H9 (cell line): Measurements from ENCODE around the gene PAQR5. TPM values are rescaled to one million over a fixed set of nuclear protein-coding genes. Genes with fewer than 3 reads are reported as not detected.
A peak's percentile ranks its signal among the peaks of the same experiment; 100 is the strongest.

Source experiments
- DNase-seq: peaks from one replicate; pipeline ENCODE4 v3.0.0-alpha.2; 2017
- H2AFZ ChIP-seq: one replicate; pipeline ENCODE4 v1.6.1; 2013; ENCODE audit warnings: mild to moderate bottlenecking, low read length, control low read depth, moderate library complexity
- H2AK5ac ChIP-seq: 2 replicates; pipeline ENCODE4 v1.6.1; 2013; ENCODE audit warnings: low read length, control low read depth, mixed read lengths; ENCODE audit not compliant: insufficient read length
- H2BK120ac ChIP-seq: one replicate; pipeline ENCODE4 v1.6.1; 2013; ENCODE audit warnings: low read depth, mild to moderate bottlenecking, low read length, control low read depth, inconsistent platforms; ENCODE audit not compliant: poor library complexity, severe bottlenecking
- H2BK12ac ChIP-seq: 2 replicates; pipeline ENCODE4 v1.6.1; 2013; ENCODE audit warnings: low read length, control low read depth, mixed read lengths, low read depth; ENCODE audit not compliant: insufficient read length
- H2BK15ac ChIP-seq: 2 replicates; pipeline ENCODE4 v1.6.1; 2013; ENCODE audit warnings: low read depth, low read length, control low read depth
- H2BK20ac ChIP-seq: one replicate; pipeline ENCODE4 v1.6.1; 2013; ENCODE audit warnings: low read depth, mild to moderate bottlenecking, low read length, control low read depth, inconsistent platforms; ENCODE audit not compliant: poor library complexity, severe bottlenecking
- H2BK5ac ChIP-seq: 2 replicates; pipeline ENCODE4 v1.6.1; 2013; ENCODE audit warnings: low read length, control low read depth, mixed read lengths; ENCODE audit not compliant: insufficient read length
- H3K14ac ChIP-seq: 2 replicates; pipeline ENCODE4 v1.6.1; 2013; ENCODE audit warnings: low read length, control low read depth; ENCODE audit not compliant: insufficient read depth
- H3K18ac ChIP-seq: 2 replicates; pipeline ENCODE4 v1.6.1; 2013; ENCODE audit warnings: low read depth, mild to moderate bottlenecking, mixed read lengths, low read length, control low read depth; ENCODE audit not compliant: insufficient read length
- H3K23ac ChIP-seq: 2 replicates; pipeline ENCODE4 v1.6.1; 2013; ENCODE audit warnings: low read length, control low read depth, mixed read lengths, low read depth; ENCODE audit not compliant: insufficient read length
- H3K23me2 ChIP-seq: 2 replicates; pipeline ENCODE4 v1.6.1; 2013; ENCODE audit warnings: low read depth, mild to moderate bottlenecking, mixed read lengths, low read length, control low read depth; ENCODE audit not compliant: insufficient read length, poor library complexity, severe bottlenecking
- H3K27ac ChIP-seq: 2 replicates; pipeline ENCODE4 v1.5.1; 2013; ENCODE audit warnings: low read length, control low read depth, mixed read lengths, low read depth; ENCODE audit not compliant: insufficient read length
- H3K27me3 ChIP-seq: 2 replicates; pipeline ENCODE4 v1.6.1; 2013; ENCODE audit warnings: low read length, control low read depth, inconsistent platforms; ENCODE audit not compliant: insufficient read depth
- H3K4ac ChIP-seq: 2 replicates; pipeline ENCODE4 v1.6.1; 2013; ENCODE audit warnings: low read depth, mild to moderate bottlenecking, control low read depth, inconsistent platforms, low read length, moderate library complexity
- H3K4me1 ChIP-seq: 2 replicates; pipeline ENCODE4 v1.6.1; 2013; ENCODE audit warnings: low read length, control low read depth, inconsistent platforms; ENCODE audit not compliant: insufficient read depth
- H3K4me2 ChIP-seq: 2 replicates; pipeline ENCODE4 v1.6.1; 2013; ENCODE audit warnings: low read length, control low read depth, mixed read lengths; ENCODE audit not compliant: insufficient read length, insufficient read depth
- H3K56ac ChIP-seq: 2 replicates; pipeline ENCODE4 v1.6.1; 2013; ENCODE audit warnings: low read depth, mild to moderate bottlenecking, mixed read lengths, low read length, control low read depth; ENCODE audit not compliant: insufficient read length
- H3K79me1 ChIP-seq: 2 replicates; pipeline ENCODE4 v1.6.1; 2013; ENCODE audit warnings: low read depth, mild to moderate bottlenecking, moderate library complexity, low read length, control low read depth, inconsistent platforms; ENCODE audit not compliant: insufficient read depth, poor library complexity, severe bottlenecking
- H3K79me2 ChIP-seq: 2 replicates; pipeline ENCODE4 v1.6.1; 2013; ENCODE audit warnings: low read length, control low read depth, inconsistent platforms; ENCODE audit not compliant: insufficient read depth
- H3K9ac ChIP-seq: 2 replicates; pipeline ENCODE4 v1.6.1; 2013; ENCODE audit warnings: low read length, control low read depth, mixed read lengths; ENCODE audit not compliant: insufficient read length; ENCODE audit errors: extremely low read depth
- H3K9me3 ChIP-seq: one replicate; pipeline ENCODE4 v1.6.1; 2013; ENCODE audit warnings: low read depth, low read length, inconsistent platforms; ENCODE audit not compliant: control insufficient read depth
- H3T11ph ChIP-seq: one replicate; pipeline ENCODE4 v1.6.1; 2013; ENCODE audit warnings: mild to moderate bottlenecking, low read length, control low read depth, inconsistent platforms
- H4K20me1 ChIP-seq: one replicate; pipeline ENCODE4 v1.6.1; 2013; ENCODE audit not compliant: control insufficient read depth, insufficient read length, insufficient read depth
- H4K5ac ChIP-seq: 2 replicates; pipeline ENCODE4 v1.6.1; 2013; ENCODE audit warnings: low read depth, mild to moderate bottlenecking, mixed read lengths, low read length, control low read depth; ENCODE audit not compliant: insufficient read length
- H4K8ac ChIP-seq: replicated peaks from 2 replicates; pipeline ENCODE4 v1.6.1; 2013; ENCODE audit warnings: low read length, control low read depth, mixed read lengths, low read depth; ENCODE audit not compliant: insufficient read length
- H4K91ac ChIP-seq: 2 replicates; pipeline ENCODE4 v1.6.1; 2013; ENCODE audit warnings: low read depth, mild to moderate bottlenecking, moderate library complexity, mixed read lengths, low read length, control low read depth; ENCODE audit not compliant: insufficient read length
- H3K27ac Mint-ChIP-seq, 3 experiments: 2 replicates in 2 of 3; 3 replicates in 1 of 3; pipeline ENCODE4 v1.8.0; 2020 to 2021; ENCODE audit warnings: mixed read lengths in 3 of 3, mild to moderate bottlenecking in 1 of 3, moderate library complexity in 1 of 3
- H3K27me3 Mint-ChIP-seq: 2 replicates; pipeline ENCODE4 v1.8.0; 2021; ENCODE audit warnings: low read depth, mild to moderate bottlenecking, moderate library complexity, mixed read lengths
- H3K36me3 Mint-ChIP-seq, 3 experiments: 2 replicates in 2 of 3; 3 replicates in 1 of 3; pipeline ENCODE4 v1.8.0; 2020 to 2021; ENCODE audit warnings: low read depth in 3 of 3, mixed read lengths in 3 of 3; ENCODE audit not compliant: insufficient read depth in 1 of 3
- H3K4me1 Mint-ChIP-seq, 2 experiments: 2 replicates each; pipeline ENCODE4 v1.8.0; 2020; ENCODE audit warnings: mixed read lengths in 2 of 2
- H3K4me3 Mint-ChIP-seq, 2 experiments: 2 replicates in 1 of 2; 3 replicates in 1 of 2; pipeline ENCODE4 v1.8.0; 2020 to 2021; ENCODE audit warnings: mild to moderate bottlenecking in 2 of 2, mixed read lengths in 2 of 2, moderate library complexity in 1 of 2
- H3K9me3 Mint-ChIP-seq, 2 experiments: 2 replicates in 1 of 2; 3 replicates in 1 of 2; pipeline ENCODE4 v1.8.0; 2020; ENCODE audit warnings: mild to moderate bottlenecking in 2 of 2, mixed read lengths in 2 of 2, moderate library complexity in 1 of 2
- CTCF ChIP-seq: fragments of 200-600 bp; sonication (generic); conservative IDR thresholded peaks from 3 replicates; pipeline ENCODE4 v1.8.0; 2021; ENCODE audit warnings: antibody characterized with exemption, mild to moderate bottlenecking
- WGBS: extraction: QIAGEN DNeasy Blood & Tissue Kit; methylation state at CpG from one replicate; pipeline ENCODE4 v1.1.7; 2013; ENCODE audit warnings: missing lambda C conversion rate, low lambda C conversion rate, mixed read lengths; ENCODE audit not compliant: insufficient read length; ENCODE audit errors: extremely low coverage; 5-methylcytosine and 5-hydroxymethylcytosine counted together
- total RNA-seq: library from RNA; stranded (reverse); gene quantifications from 2 replicates; pipeline ENCODE4 v1.2.1, GENCODE V29; 2021

PAQR5 gene
- total RNA-seq, 1 experiment from 2014 or later, result 1.6 TPM

- Histone ChIP-seq H4K91ac (no peak overlapping the region), H3K79me2 (no peaks in the 10 kb centered on the region), H3K79me1 (no peaks in the 10 kb centered on the region), H3K4me1 (peaks cover 17% of the 10 kb centered on the region; the same call in 1 of the 2 replicates), H3T11ph (no peak overlapping the region), H2AFZ (no peak overlapping the region), H3K27ac (no peak overlapping the region), H2BK120ac (no peak overlapping the region), H3K56ac (no peak overlapping the region), H3K27me3 (no peaks in the 10 kb centered on the region), H4K8ac (no peak overlapping the region), H3K23me2 (no peaks in the 10 kb centered on the region), H2BK20ac (no peak overlapping the region), H3K18ac (no peak overlapping the region), H3K23ac (no peak overlapping the region), H2AK5ac (no peak overlapping the region), H3K9me3 (no peaks in the 10 kb centered on the region), H4K5ac (no peak overlapping the region), H3K4ac (no peak overlapping the region), H4K20me1 (no peaks in the 10 kb centered on the region), H3K14ac (no peak overlapping the region), H3K4me2 (no peak overlapping the region), H2BK12ac (no peak overlapping the region), H3K9ac (no peak overlapping the region), H2BK15ac (no peak overlapping the region), H2BK5ac (no peak overlapping the region)
- Mint-ChIP-seq H3K9me3 (no peaks in the 10 kb centered on the region), H3K27me3 (no peaks in the 10 kb centered on the region), H3K4me3 (peak overlapping the region in 1 of 2 experiments; percentile 28; a peak in 2 of 5 replicates), H3K27ac (peak overlapping the region; percentile 30 to 95 (median 79); a peak in 4 of 7 replicates), H3K36me3 (no peaks in the 10 kb centered on the region; a peak in 1 of 7 replicates), H3K4me1 (peaks cover 28% of the 10 kb centered on the region in 2 experiments)
- TF ChIP-seq CTCF, result no peak
- WGBS, result no CpG with 5 or more reads among the region's 2 CpGs
- DNase-seq, result no peak
Observed at GRCh38 chr15:69343133-69343532, 44.4 kb downstream of the PAQR5 start.
